CMK (cell line): ENCODE data around the gene PODXL.
A peak's percentile ranks its signal among the peaks of the same experiment; 100 is the strongest.
"Not testable (repeated sequence)": the region's sequence is repeated elsewhere in the genome, so short reads cannot be mapped to it uniquely, and the experiment has no call there.

Source experiments
- DNase-seq: peaks from one replicate; pipeline ENCODE4 v3.0.0-alpha.2; 2010; ENCODE audit warnings: low read depth

Gene PODXL

GRCh38 chr7:131537571-131537978 is 18.9 kb downstream of the PODXL start:
- DNase-seq, result no peak

DNA sequence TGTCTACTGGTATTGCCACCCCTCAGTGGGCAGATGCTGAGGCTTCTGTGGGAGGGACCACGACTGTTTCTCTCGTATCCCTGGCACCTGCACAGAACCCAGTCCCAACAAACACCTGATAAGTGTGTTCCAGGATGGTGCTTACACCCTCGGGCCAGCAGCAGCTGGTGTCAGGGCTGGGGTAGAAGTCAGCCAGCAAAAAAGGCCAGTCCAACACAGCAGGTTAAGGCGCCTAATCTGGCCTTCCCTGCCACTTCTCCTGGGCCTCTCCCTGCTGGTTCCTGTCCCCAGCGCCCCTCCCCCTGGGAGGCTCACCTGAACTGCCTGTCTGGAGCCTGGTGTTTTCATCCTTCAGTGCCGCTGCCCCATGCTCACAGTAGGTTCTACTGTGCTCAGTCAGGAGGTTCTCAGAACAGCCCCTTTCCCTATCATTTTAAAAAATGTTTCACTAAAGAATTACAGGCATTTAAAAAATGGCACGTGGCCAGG is 20.0 kb downstream of the PODXL start:
- no peak for DNase-seq

DNA sequence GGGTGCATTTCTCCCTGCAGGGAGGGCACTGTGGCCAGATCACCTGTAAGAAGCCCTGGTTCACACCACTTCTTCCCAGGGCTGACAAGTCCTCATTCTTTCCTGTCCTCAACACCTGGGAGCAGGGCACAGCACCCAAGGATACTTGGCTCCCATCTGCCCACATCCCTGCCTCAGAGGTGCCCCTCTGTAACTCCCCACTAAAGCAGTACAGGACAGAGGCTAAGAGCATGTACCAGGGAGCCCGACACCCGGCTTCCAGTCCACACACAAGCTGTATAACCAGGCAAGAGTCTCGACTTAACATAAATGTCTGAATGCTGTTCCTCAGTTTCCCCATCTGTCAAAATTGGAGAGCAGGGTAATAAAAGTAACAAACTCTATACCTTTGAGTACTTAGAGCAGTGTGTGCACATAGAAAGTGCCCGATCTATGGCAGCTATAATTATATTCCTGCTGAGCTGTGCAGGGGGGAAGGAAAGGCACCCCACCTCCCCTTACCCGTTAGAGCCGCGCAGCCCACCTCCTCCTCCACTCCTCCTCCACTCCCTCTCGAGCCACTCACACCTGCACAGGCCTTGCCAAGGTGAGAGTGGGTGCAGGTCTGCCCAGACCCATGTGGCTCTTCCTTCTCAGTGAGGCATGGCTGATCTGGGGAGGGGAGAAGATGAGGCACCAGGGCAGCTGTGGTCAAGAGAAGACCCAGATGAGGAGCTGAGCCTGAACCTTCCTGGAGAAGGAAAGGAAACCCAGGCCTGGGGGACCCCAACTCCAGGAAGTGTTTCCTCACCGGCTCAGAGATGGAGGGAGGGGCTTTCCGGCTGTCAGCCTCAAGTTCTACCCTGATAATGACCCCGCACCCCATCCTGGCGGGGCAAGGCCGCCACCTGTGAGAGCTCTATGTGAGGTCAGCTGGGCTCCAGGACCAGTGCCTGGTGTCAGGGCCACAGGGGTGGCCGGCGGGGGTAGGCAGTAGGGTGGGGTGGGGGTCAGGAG is 22.6 kb downstream of the PODXL start:
- no peak for DNase-seq

- DNase-seq, result no peak
These were observed 23.3 kb downstream of the PODXL start for GRCh38 chr7:131533151-131533559.

DNA sequence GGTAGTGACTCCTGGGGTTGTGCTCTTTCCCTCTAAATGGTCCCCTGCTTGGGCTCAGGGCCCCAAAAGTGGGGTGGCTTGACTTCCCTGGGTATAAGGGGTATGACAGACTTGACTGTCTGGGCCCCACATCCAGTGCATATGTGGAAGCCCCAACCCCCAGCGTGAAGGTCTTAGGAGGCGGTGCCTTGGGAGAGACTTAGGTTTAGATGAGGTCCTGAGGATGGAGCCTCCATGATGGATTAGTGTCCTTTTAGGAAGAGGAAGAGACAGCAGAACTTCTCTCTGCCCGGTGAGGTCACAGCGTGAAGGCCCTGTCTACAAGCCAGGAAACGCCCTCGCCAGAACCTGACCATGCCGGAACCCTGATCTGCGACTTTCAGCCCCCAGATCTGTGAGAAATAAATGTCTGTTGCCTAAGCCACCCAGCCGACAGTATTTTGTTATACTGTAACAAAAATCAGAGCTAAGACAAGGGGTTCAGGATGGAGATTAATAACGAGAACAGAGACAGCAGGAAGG is 23.8 kb downstream of the PODXL start:
- no peak for DNase-seq

- DNase-seq, result no peak
These were observed 26.3 kb downstream of the PODXL start for GRCh38 chr7:131530137-131530536.

DNA sequence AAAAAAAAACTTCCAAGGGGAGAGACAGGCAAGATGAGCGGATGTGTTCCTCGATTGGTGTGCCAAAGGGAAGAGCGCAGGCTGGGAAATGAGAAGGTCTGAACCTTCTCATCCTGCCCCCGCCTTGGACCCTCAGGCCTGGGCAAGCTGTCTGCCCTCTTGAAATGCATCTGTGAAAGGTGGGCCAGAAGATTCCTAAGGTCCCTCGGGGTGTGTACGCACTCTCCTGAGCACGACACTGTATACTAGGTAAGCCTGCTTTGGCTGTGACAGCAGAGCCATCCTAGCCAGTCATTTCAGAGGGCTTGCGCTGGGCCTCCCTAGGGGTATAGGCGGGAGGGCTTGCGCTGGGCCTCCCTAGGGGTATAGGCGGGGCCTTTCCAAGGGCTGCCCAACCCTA is 26.8 kb downstream of the PODXL start:
- DNase-seq, result no peak

GRCh38 chr7:131529179-131529578 is 27.2 kb downstream of the PODXL start:
- no peak for DNase-seq

DNA sequence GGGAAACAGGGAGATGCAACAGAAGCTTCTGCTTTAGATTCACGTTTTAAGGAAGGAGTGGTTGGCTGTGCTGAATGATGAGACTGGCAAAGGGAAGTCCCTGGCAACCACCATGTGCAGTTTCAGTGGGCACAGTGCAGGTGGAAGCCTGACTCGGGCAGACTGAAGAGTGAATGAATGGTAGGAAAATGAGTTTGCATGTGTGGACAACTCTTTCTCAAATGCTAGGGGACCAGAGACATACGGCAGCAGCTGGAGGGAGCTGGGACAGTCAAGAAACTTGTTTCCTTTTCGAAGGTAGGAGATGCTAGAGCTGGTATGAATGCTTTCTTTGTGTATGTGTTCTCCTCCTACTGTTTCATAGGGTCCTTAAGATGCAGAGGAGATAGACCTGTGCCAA is 29.0 kb downstream of the PODXL start:
- DNase-seq, result no peak

GRCh38 chr7:131525820-131526219 is 30.6 kb downstream of the PODXL start:
- DNase-seq, result no peak

- DNase-seq, result no peak
These were observed 31.7 kb downstream of the PODXL start for GRCh38 chr7:131524703-131525102.

GRCh38 chr7:131524115-131524514 is 32.3 kb downstream of the PODXL start:
- DNase-seq, result no peak

DNA sequence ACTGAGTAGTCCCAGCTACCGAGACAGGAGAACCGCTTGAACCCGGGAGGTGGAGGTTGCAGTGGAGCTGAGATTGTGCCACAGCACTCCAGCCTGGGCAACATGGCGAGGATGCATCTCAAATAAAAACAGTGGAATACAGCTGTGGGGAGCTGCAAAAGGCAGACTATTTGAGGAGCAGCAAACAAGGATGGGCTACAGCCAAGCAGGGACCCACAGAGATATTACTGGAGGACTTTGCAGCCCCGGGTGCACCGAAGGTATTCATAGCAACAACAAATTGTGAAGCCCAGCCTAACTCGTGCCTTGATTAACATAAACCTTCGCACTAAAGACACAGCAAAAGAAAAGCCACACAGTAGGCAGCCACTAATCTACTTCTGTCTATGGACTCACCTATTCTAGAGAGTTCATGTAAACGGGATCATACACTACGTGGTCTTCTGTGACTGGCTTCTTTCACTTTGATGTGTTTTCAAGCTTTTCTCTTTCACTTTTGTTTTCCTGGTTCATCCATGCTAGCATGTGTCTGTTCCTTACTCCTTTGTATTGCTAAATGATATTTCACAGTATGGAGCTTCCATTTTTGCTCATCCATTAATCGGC is 34.0 kb downstream of the PODXL start:
- no peak for DNase-seq

GRCh38 chr7:131521651-131522163 is 34.7 kb downstream of the PODXL start:
- DNase-seq, result no peak

DNA sequence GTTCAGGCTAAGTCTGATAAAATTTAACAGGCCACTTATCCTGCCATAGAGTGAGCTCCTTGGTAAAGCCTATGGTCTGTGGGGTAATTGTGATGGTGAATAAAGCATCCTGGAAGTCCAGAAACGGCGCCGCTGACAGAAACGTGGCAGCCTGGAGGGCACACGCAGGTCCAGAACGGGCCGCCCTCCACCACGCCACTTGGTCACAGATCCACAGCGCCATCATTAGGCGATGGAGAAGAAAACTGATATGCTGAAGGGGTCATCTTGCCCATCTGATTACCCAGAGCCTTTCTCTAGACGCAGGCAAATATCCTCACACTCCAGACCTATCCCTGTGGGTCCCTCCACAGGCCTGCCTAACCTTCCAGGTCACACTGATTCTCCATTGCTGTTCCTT is 37.8 kb downstream of the PODXL start:
- DNase-seq, result no peak

DNA sequence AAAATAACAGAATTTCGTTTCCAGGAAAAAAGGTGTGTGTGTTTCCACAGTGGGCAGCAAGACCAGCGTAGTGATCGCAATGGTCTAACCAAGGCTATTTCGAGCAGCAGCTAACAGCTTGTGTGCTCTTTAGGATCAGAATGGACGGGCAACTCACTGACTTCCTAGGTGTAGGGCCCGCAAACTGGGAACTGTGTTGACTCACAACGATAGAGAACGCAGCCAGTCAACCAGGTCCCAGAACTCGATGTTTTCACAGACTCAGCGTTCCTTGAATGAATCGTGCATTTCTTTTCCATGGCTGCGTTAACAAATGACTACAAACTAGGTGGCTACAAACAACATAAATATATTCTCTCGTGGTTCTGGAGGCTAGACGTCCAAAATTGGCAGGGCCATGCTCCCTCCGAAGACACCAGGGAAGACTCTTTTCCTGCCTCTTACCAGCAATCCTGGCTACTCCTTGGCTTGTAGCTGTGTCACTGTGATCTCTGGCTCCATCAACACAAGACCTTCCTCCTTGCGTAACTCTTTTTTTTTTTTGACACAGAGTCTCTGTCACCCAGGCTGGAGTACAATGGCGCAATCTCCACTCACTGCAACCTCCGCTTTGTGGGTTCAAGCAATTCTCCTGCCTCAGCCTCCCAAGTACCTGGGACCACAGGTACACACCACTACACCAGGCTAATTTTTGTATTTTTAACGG is 39.1 kb downstream of the PODXL start:
- no peak for DNase-seq

DNA sequence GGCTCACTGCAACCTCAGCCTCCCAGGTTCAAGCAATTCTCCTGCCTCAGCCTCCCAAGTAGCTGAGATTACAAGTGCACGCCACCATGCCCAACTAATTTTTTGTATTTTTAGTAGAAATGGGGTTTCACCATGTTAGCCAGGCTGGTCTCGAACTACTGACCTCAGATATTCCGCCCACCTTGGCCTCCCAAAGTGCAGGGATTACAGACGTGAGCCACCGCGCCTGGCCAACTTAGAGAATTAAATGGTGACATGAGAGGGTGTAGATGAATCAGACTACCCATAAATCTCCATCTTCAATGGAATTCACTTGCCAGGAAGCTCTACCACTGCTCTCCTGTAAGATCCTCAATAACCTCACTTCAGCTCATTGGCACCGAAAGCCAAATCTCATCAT is 41.0 kb downstream of the PODXL start:
- not testable (repeated sequence) for DNase-seq

GRCh38 chr7:131513245-131514061 is 43.0 kb downstream of the PODXL start:
- DNase-seq, result peak; percentile 65

GRCh38 chr7:131511774-131512535 is 44.5 kb downstream of the PODXL start:
- no peak for DNase-seq

DNA sequence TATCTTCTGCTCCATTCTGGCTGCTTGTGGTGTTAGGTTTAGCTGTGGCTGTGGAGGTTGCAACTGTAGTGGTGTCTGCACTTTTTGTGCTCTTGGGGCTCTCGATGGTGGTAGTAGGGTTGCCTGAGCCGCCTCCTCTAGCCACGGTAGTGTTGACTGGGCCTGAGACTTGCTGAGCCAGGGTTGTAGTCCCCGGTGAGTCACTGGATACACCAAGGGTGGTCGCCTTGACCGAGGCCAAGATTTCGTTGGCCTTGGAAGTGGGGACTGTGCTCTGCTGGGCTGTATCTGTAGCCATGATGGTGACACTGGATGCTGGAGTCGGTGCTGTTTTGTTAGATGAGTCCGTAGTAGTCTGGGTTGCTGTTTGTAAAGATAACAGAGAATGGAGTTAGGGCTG is 45.4 kb downstream of the PODXL start:
- no peak for DNase-seq
